Kidney glomerular epithelial cell (primary cell): Measurements from ENCODE around the gene DCUN1D1.

Source experiments
- DNase-seq: peaks from one replicate; lab custom pipeline; 2025; lab: John Stamatoyannopoulos, UW

Gene DCUN1D1

DNA sequence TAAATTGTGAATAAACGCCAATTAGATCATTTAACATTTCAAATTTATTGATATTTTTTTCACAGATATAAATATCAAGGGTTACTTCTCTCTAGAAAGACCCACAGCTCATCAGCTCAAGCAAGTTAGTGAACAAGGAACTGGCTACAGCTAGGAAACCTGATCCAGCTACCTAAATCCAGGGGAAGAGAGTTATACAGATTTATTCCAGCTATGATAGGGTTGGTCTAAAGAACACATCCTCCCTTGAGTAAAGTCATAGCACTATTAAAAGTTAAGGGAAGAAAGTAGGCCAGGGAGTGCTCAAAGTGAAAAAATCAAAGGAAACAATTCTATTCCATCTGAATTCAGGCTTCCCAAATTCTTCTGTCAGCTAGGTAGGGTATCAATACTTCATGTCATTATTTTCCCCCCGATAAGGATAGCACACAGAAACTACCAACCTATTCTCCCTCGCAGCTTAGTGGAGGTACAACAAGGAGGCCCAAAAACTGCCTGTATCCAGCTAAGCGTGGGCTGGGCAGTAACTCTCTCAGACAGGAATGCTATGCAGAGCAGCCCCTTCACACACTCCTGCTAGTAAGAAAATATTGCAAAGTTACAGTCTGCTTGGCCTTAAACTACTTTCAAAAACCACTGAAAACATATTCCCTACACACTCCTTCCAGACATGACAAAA lies 44.0 kb downstream of the DCUN1D1 start:
- no peak for DNase-seq

DNA sequence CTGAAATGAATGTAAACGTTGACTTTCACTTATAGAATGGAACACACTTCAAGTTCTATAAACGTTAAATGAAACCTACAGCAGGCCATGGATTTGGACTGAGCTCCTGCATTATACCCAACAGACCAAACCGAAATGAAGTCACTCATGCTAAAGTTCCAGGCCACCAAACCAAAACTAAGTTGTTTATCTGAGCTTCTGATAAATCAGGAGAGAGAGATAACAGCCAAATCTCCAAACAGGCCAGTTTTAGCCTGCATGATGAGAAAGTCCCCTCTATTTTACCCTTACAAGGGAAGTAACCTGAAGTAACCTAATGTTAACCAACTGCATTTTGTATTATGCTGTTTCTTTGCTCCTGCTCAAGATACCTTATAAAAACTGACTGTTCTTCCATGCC lies 44.5 kb downstream of the DCUN1D1 start:
- no peak for DNase-seq

DNA sequence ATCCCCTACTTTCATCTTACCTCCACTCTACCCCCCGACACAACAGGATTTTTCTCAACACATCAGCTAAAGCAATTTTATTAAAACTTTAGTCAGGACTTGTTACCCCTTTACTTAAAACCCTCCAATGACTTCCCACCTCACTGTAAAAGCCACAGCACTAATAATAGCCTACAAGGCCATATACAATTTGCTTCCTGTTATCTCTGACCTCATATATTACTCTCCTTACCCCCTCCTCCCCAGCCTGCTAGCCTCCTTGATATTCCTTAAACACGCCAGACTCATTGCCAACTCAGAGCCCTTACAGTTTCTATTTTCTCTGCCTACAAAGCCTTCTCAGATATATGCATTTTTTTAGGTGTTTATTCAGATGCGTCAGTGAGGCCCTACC lies 54.4 kb downstream of the DCUN1D1 start:
- no peak for DNase-seq

DNA sequence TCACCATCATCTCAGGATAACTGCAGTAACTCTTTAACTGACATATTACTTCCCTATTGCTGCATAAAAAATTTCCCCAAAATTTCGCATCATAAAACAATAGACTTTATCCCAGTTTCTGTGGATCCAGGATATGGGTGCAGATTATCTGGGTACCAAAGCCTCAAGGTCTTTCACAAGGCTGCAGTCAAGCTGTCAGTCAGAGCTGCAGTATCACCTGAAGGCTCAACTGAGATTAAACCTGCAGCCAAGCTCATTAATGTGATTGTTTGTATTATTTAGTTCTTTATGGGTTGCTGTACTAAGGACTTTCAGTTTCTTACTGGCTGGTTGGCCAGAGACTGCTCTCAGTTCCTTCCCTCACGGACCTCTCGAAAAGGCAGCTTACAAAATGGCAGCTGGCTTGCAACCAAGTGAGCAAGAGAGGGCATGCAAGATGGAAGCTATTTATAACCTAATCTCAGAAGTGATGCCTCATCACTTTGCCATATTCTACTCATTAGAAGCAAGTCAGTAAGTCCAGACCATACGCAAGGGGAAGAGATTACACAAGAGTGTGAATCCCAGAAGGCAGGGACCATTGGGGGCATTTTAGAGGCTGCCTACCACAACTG lies 54.9 kb downstream of the DCUN1D1 start:
- DNase-seq = no peak

DNA sequence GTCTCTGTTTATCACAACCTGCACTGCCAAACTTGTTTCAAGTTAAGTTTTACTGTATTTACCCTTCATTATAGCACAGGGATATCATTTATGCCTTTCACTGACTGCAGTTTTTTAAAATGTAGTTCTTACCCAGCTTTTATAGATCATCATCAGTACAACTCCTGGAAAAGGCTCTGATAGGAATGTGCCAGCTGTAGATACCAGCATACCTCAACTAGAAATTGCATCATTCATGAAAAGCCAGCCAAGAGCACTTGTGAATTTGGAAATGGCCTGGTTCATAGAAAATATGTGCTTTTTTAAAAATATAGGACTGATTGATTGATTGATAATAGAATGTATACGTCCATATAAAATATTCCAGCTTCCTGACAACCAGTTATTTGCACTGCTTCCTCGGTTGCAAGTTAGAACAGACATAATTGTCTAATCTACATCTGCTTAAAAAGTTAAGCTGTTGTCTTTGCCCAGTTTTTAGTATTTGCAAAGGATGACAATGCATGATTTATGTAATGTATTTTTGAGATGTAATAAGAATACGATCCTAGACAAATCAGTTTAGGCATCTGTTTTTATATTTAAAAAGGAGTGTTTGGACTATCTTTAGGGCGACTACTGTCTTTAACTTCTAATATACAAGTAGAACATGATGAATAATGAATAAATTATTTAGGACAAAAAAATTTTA lies 58.5 kb downstream of the DCUN1D1 start:
- no peak for DNase-seq

DNA sequence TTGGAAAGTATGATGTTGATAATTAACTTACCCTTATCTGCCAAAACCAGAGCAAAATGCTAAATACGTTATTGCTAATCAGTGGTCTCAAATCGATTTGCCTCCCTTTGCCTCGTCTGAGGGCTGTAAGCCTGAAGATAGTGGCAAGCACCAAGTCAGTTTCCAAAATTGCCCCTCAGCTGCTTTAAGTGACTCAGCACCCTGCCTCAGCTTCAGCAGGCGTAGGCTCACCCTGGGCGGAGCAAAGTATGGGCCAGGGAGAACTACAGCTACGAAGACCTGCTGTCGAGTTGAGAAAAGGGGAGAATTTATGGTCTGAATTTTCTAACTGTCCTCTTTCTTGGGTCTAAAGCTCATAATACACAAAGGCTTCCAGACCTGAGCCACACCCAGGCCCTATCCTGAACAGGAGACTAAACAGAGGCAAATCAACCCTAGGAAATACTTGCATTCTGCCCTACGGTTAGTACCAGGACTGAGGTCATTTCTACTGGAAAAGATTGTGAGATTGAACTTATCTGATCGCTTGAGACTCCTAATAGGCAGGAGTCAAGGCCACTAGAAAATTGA lies 59.7 kb downstream of the DCUN1D1 start:
- DNase-seq = no peak

DNA sequence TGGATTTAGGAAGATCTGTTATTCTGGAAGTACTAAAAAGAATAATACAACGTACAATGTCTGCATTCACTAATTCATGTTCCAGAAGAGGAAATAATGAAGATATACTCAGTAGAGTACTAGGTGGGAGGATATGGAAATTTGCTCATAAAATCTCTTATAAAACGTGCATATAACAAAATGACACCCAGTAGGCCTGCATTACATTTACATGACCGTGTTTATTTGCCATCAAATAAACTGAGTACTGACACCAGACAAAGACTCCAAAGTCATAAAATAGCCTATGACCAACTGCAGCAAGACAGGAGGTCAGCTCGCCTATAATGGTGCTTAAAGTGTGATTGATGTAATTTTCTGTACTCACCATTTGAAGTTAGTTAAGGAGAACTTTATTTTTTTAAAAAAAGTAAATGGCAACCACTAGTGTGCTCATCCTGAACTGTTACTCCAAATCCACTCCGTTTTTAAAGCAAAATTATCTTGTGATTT lies 60.4 kb downstream of the DCUN1D1 start:
- DNase-seq = no peak

DNA sequence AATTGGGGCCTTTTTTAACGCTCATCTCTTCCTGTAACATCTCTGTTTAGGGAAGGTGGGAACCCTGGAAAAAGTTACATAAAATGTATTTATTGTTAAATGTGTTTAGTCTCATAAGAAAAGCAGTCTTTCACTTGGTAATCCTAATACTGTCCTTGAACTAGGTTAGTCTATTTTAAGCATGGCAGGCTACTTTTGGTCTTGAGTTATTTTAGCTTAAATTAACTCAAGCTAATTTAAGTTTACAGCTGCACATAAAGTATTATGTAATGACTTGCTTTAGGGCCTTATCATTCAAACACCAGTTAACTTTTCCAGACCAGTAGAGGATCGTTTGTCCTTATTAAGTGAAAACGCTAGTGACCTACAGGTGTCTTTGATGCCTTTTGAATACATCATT lies 63.2 kb downstream of the DCUN1D1 start:
- DNase-seq = no peak

DNA sequence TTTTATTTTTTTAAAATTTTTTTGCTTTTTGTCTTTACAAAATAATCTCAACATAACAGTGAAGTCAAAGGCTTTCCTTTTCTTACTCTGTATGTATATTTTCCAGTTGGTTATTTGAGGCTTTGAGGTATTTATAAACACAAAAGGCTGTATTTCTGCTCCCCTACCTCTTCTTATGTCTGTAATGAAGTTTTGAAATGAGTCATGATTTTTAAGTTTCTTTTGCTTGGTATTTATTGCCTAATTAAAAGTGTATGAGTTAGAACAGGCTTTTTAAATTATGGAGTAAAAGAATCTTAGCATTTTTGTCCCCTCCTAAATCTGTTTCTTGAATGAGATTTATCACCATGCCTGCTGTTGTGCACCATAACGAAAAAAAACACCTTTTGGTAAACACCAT lies 66.0 kb downstream of the DCUN1D1 start:
- DNase-seq = no peak

DNA sequence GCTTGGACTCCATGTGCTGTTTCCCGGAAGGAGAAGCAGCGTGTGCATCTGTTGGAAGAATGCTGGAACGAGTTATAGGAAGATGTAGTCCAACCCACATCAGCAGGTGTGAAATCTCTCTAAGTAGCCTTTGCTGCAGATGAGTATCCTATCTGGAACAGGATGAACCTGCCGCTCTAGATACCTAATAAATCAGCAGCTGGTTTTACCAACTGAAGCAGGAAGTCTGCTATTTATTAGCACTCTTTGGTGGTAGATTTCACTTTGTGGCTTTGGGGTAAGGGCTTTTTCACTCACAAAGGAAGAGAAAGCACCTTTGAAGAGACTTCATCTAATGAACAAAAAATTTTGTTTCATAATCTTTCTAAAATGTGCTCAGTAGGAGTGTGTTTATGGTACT lies 66.4 kb downstream of the DCUN1D1 start:
- no peak for DNase-seq

DNA sequence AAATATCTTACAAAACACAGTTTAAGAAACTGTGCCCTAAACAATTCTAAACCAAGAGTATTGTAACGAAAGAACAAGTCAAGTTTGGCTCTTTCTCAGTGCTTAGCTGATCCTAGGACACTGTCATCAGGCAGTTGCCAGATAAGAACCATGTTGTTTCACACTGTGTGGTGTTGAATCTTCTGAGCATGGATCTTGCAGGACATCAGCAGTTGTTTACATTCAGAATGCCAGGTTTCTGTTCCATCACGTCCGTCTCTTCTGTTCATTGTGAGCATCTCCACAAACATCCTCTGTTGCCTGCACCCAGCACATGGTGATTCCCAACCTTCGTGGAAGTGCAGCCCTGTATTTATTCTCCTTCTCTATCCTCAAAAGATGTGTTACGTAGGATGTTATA lies 67.9 kb downstream of the DCUN1D1 start:
- no peak for DNase-seq

DNA sequence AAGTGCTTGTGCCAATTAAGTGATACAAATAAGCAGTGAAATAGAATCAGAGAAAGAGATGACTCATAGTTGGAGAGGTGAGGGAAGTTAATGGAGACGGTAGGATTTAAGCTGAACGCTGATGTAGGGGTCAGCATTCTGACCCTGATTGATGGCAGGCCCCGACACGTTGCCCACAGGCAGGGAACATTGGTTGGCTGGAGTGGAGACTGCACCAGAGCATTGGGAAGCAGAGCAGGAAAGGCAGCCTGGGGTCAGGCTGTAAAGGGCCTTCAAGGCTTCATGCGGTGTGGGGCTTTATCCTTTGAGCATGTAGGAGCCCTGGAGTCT lies 68.6 kb downstream of the DCUN1D1 start:
- no peak for DNase-seq

DNA sequence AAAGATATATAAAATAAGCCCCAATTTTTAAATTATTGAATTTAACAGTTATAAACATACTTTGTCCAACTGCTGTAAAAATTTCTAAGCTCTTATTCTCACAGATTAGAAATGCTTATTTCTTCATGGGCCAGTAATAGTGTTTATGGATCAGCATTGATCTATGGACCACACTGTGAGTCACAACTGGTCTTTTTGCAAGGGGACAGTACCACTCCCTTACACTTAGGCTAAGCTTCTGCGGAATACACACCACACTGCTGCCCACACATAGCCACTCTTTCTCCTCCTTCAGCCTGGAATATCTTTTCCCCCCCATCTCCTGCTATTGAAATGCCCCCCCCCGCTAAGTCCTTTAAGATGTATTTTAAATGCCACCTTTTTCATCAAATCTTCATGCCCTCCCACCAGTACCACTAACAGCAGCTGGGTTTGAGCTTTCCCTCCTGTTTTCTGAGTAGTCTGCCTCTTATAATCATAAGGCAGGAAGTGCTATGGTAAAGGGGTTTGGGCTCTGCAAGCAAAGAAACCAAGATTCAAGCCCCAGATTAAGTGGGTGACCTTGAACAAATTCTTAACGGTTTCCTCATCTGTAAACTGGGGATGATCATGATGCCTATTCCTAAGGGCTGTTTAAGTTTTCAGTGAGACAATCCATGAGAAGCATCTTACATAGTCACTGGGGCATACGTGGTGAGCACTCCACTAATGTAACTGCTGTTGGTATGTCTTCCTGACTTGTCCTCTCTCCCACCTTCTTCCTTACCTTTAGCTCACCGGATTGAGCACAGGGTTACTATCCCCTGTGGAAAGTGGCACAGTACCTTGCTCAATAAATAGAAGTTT lies 69.2 kb downstream of the DCUN1D1 start:
- DNase-seq = no peak

DNA sequence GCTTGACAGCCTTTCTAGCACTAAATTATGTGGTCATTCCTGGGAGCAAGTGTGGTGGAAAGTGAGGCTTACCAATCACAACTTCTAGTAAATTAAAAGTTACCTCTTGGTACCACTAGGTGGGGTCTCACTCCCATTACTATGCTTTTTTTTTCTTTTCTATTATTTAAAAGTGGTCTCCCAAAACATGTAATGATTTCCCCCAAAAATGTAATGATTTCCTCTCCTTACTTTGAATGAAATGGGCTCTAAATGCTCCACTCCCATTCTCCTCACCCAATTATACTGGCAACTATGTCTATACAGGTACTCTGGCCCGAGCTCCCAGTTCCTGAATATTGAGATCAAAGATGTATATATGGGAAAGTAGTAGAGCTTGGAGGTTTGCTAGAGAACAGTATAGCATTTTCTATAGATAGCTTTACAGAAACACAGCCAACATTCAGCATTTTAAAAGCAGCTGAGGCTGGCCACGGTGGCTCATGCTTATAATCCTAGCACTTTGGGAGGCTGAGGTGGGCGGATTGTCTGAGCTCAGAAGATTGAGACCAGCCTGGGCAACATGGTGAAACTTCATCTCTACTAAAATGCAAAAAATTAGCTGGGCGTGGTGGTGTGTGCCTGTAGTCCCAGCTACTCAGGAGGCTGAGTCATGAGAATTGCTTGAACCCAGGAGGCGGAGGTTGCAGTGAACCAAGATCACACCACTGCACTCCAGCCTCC lies 70.9 kb downstream of the DCUN1D1 start:
- DNase-seq = peak; percentile 78

DNA sequence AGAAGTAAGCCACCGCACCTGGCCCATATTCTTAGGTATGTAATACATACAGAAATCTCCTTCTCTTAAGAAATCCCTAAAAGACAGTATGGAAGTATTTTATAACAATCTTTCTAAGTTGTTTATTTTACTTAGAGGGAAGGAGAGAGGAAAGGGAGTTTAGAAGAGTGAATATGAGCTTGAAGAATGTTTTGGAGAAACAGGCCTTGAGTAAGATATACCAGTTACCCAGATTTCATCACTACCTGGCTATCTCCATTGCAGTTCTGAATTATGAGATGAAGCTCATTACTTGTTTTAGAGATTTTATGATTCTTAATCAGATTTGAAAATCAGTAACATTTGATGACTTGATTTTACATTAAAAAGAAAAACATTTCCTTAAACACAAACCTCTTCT lies 71.9 kb downstream of the DCUN1D1 start:
- no peak for DNase-seq

DNA sequence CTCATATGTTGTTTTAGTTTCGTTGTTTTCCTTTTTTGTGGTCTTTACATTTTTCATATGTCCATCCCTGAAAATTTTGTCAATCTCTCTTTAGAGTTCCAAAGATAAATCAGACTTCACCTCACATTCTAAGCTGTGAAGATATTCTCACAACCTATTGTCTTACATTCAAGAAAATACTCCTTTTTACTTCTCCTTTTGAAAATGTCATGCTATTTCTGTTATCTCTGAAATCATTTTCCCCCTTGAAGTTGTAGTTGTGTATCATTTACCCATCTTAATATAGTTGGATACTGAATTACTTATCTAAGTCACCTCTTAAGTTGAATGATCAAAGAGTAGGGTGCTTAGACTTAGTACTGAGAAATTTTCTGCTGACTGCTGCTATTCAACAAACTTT lies 74.3 kb downstream of the DCUN1D1 start:
- no peak for DNase-seq

DNA sequence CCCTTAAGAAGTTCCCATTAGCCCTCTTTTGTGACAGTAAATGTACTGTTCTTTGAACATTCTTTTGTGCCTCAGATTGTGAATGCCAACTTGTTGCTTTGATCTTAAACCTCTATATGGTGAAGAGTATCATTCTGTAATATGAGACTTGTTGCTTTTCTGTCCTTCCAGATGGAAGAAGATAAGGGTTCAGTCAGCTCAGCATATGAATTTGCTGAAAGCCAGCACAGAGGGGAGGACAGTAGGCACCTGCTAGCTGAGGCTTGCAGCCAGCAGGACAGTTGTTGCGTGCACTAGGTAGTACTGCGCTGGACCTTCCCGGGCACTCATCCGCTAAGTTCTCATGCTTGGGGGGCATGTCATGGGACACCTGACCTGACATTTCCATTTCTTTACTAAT lies 74.7 kb downstream of the DCUN1D1 start:
- no peak for DNase-seq

DNA sequence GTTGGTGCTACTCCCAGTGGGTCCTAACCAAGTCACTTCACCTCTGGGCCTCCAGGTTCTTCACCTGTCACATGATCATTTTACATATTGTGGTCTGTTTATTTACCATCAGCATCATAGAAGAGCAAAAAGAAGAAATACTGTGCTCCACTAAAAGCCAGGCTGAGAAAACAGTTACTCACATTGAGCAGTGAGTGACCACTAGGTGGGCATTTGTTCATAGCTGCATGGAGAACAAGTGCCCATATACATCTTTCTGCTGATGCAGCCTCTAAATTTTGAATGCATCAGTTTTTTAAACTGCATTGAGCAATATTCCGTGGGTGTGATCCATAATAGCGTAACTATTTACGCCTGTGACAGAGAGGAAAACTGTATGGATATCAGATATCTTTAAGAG lies 76.2 kb downstream of the DCUN1D1 start:
- no peak for DNase-seq

DNA sequence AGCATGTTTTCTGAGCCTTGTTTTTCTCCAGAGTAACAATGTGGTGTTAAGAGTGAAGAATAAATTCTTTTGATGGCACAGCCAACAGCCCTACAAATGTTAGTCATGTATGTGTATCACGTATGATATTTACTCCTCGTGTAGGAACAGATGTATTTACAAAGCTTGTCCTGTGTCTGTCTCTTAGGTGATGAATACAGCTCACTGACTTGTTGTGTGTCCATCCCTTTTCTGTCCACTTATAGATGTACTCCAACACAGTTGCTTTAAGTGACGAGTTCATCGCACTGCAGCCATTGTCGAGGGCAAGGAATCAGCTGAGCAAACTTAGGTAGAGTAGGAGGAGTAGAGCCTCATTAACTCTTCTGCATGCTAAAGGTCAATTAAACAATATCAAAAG lies 78.1 kb downstream of the DCUN1D1 start:
- DNase-seq = no peak

DNA sequence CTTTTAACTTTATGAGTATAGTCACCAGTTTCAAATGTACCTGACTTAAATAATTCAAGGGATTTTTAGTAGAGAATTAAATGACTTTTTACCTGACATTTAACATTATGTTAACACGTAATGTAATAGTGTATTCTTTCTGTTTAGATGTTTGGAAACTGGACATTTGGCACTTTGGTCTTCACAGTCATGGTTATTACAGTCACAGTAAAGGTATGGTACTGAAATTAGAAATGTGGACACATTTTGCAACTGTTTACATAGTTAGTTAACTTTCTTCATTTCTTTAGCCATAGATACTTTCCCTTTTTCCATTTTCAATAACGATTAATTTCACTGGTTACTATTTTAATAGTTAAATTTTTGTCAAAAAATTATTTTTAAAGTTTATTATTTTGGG lies 83.8 kb downstream of the DCUN1D1 start:
- no peak for DNase-seq

DNA sequence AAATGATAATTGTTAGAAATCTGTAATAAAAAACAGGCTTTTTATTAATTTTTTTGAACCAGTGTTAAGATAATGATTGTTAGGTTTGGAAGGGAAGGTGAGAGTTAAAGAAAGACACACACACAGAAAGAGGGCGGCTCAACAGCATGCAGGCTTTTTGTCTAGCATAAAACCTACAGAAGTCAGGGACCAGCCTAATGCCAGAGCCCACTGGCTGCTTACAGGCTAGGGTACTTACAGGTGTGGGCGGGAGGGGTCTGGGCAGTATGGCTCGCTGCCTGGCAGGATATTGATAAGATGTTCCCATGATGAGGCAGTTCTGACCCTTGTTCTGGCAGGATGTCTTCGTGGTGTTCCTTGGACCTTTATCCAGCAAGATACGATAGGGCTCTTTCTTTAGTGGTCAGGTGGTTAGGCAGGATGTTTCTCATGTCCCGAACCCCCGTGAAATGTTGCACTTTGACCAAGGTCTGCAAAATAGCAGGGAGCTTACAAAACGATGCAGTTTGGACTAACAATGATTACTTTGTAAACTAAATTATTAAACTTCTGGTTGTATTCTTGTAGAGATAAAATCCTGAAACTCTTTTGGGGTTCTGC lies 84.7 kb downstream of the DCUN1D1 start:
- no peak for DNase-seq
